AG09319 (cell line): ENCODE data around the gene RPL13A.
A peak's percentile ranks its signal among the peaks of the same experiment; 100 is the strongest.
"Not testable (repeated sequence)": the region's sequence is repeated elsewhere in the genome, so short reads cannot be mapped to it uniquely, and the experiment has no call there.

Source experiments
- DNase-seq: peaks from one replicate; pipeline ENCODE4 v3.0.0-alpha.2; 2010; ENCODE audit warnings: low read depth; ENCODE audit errors: extremely low read depth
- TF ChIP-seq, protein P1 (sequence below): IDR thresholded peaks from 2 replicates; pipeline ENCODE4 v1.5.1; 2011; ENCODE audit warnings: low read depth, mild to moderate bottlenecking, inconsistent platforms, low read length, moderate library complexity

RPL13A gene

DNA sequence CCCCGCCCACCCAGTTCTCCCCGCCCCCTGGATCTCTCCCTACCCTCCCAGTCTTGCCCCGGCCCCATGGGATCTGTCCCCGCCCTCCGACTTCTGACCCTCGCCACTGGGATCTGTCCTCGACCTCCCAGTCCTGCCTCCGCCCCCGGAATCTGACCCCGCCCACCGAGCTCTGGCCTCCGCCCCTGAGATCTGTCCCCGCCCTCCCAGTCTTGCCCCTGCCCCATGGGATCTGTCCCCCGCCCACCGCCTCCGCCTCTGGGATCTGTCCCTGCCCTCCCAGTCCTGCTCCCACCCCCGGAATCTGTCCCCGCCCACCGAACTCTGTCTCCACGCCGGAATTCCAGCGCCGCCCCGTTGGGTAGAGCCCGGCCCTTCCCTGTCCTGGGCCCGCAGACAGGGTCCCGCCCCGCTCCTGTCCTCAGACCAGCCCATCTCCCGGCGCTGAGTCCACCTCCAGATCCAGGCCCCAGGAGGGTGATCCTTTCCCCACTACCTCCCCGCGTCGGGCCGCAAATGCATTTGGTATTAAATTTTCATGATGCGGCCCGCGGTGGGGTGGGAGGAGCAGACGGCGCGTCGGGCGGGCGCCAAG, 44.5 kb upstream of the RPL13A start:
- TF ChIP-seq, protein P1, sequence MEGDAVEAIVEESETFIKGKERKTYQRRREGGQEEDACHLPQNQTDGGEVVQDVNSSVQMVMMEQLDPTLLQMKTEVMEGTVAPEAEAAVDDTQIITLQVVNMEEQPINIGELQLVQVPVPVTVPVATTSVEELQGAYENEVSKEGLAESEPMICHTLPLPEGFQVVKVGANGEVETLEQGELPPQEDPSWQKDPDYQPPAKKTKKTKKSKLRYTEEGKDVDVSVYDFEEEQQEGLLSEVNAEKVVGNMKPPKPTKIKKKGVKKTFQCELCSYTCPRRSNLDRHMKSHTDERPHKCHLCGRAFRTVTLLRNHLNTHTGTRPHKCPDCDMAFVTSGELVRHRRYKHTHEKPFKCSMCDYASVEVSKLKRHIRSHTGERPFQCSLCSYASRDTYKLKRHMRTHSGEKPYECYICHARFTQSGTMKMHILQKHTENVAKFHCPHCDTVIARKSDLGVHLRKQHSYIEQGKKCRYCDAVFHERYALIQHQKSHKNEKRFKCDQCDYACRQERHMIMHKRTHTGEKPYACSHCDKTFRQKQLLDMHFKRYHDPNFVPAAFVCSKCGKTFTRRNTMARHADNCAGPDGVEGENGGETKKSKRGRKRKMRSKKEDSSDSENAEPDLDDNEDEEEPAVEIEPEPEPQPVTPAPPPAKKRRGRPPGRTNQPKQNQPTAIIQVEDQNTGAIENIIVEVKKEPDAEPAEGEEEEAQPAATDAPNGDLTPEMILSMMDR: no peak

DNA sequence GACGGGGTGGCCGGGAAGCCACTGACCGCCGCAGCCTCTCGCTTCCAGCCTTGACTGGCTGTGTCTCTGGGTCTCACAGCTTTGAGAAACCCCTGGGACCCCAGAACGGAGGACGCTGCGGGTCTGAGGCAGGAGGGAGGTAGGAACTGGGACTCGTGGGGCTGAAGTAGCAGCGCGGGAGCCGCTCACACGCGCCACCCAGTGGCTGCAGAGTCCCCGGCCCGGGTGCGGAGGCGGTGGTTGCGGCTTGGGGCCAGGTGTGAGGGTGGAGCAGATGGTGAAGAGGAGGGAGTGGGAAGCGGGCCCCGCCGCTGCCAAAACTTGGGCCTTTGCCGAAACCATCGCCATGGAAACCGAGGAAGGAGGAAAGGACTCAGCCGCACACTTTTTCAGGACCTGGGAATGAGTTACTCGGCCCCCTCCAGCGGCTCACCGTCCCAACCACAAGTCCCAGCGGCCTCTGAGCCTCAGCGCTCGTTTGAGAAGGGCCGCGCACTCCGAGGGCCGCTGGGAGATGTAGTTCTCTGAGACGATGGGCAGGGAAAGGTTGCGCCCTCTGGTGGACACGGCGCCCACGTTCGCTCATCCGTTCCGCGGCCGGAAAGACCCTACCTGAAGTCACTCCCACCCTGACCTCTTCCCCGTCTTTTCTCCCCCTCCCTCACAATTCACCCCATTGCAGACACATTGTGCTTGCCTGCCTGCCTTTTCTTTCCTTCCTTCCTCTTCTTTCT, 43.9 kb upstream of the RPL13A start:
- DNase-seq: peak; percentile 84
- TF ChIP-seq, protein P1: peak; percentile 91

More for the DNA sequence above, 44.5 kb upstream of the RPL13A start:
- peak; percentile 50 for DNase-seq

DNA sequence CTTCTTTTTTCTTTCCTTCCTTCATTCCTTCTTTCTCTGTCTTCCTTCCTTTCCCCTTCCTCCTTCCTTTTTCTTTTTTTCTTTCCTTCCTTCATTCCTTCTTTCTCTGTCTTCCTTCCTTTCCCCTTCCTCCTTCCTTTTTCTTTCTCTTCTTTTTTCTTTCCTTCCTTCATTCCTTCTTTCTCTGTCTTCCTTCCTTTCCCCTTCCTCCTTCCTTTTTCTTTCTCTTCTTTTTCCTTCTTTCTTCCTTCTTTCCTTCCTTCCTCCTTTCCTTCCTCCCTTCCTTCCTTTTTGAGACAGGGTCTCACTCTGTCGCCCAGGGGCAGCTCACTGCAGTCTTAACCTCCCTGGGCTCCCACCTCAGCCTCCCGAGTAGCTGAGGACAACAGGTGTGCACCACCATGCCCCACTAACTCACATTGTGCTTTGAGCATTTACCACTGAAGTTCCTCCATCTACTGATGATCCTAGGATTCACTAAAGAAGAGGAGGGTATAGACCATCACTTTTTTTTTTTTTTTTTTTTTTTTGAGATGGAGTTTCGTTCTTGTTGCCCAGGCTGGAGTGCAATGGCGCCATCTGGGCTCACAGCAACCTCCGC, 43.2 kb upstream of the RPL13A start:
- DNase-seq: not testable (repeated sequence)

DNA sequence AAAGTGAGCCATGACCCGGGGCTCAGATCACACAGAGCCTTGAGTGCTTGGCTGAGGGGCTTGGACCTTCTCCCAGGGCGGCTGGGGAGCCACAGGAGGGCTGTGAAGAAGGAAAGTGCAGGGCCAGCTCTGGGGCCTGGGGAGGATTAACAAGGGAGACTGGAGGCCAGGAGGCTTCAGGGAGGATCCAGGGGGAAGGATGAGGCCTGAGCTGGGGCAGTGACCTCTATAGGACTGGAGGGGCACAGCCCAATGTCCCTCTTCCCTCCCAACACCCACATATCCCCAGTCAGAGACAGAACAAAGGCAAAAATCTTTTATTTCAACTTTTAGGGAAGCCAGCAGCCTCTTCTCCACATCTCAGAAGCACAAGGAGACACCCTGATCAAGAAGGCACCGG, 41.4 kb upstream of the RPL13A start:
- no peak for DNase-seq
- TF ChIP-seq, protein P1: no peak

DNA sequence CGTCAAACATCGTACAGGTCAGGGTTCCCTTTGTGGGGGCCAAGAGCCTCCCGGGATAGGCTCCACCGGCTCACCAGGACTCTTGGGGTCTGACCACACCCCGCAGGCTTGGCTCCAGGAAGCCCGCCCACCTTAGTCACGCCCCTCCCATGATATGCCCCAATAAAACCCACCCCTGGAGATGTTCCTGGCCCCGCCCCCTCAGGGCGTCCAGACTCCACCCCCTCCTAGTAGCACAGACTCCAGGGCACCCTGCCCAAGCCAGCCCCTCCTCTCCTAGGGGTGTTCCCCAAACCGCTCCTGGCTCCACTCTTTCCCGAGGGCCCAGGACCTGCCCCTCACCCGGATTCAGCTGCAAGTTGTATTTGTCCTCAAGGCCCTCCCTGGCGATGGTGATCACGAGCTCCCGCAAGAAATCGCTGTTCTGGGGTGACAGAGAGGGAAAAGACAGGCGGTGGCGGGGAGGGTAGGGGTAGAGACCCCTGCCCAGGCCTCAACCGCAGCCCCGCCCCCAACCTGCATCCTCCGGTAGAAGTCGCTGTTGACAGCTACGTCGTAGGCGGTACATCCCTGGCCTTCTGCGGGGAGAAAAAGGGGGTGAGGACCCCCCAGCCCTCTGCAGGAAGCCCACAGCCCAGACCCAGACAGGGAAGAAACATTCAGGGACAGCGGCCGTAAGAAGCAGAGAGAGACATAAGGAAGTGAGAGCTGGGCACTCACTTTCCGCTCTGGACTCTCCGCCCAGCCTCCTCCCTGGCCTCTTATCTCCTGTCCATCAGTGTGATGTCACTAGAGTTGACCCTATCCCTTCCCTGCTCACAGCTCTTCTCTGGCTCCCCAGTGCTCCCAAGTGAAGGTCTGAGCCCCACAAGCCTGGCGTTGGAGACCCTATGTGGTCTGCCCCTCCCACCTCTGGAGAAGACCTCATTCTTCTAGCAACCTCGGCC, 39.6 kb upstream of the RPL13A start:
- DNase-seq: no peak
- TF ChIP-seq, protein P1: no peak

DNA sequence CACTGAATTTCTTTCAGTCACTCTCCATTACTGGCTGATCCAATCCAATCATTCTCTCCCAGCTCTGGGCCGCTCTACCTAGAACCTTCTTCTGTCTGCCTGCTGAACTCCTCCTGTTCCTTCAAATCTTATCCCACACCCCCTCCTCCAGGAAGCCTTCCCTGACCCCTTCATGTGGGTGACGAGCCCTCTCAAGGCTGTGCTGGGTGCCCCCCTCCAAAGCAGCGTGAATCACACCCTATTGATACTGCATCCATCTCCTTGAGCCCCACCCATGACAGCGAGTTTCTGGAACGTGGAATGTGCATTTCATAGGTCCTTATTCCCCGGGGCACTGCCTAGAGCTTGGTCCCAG, 39.0 kb upstream of the RPL13A start:
- TF ChIP-seq, protein P1: no peak

DNA sequence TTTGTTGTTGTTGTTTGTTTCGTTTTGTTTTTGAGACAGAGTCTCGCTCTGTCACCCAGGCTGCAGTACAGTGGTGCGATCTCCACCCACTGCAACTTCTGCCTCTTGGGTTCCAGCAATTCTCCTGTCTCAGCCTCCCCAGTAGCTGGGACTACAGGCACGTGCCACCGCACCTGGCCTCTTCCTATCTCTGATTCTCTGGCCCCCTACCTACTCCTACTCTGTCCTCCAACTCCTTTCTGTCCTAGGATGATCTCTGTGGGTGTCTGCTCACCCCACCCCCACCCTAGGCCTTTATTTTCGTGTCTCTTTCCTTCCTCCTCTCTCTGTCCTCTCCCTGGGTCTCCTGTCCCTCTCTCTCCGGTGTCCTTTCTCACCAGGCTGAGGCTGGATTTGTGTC, 37.0 kb upstream of the RPL13A start:
- no peak for DNase-seq
- TF ChIP-seq, protein P1: no peak

More for the DNA sequence above, 39.0 kb upstream of the RPL13A start:
- DNase-seq: no peak
